ENCODE results near the gene TRAF1.

Gene TRAF1

GRCh38 chr9:120890320-120891244 lies 36.0 kb downstream of the TRAF1 start:
- no peak for DNase-seq (ENCODE audit: low read depth)

GRCh38 chr9:120889606-120890271 lies 36.9 kb downstream of the TRAF1 start:
- DNase-seq (ENCODE audit: low read depth) = no peak

DNA sequence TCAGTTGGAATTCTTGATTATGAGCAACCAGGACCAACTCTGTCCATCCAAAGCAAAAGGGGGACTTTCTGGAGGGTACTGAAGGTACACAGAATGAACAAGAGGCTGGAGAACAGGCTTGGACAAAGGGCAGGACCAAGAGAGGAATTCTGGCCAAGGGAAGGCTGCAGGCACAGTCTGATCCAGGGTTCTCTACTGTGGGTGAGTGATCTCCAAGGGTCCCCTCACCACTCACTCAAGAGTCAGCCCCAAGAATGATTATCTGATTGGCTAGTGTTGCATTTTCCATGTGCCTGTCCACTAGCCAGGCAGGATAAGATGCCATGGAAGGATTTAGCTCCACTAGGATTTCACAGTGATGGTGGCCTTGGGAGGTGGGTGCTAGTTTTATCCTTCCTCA lies 38.0 kb downstream of the TRAF1 start:
- no peak for DNase-seq (ENCODE audit: low read depth)

DNA sequence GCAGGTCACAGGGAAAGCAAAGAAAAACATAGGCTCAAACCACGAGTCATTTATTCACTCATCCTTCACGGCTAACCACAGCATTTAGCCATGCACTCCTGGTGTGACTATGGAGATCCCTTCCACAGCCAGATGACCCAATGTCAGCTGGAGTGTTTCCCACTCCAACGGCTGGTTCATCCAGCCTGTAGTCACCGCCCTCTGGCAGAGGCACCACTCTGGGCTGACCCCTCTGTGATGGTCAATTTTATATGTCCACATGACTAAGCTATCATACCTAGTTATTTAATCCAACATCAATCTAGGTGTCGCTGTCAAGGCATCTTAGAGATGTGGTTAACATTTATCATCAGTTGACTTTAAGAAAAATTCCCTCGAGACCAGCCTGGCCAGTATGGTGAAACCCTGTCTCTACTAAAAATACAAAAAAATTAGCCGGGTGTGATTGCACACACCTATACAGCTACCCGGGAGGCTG lies 40.1 kb downstream of the TRAF1 start:
- DNase-seq (ENCODE audit: low read depth) = peak; percentile 86

DNA sequence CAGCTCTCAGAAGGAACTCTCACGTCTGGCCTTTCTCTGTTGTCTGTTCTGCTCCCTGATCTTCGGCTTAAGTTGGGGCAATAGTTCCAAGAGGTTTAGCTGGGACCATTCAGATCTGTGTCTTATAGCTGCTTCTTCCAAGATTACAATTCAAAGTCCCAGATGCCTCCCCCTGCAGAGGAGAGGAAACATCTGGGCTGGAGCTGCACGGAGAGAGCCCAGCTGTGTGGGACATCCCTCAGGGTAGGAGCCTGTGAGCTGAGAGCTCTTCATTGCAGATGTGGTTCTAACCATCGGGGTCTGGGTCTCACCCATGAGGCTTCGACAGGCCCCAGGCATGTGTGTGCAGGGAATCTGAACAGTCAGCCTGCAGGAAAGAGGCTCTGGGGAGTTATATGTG lies 40.6 kb downstream of the TRAF1 start:
- DNase-seq (ENCODE audit: low read depth) = no peak

GRCh38 chr9:120885457-120885856 lies 41.1 kb downstream of the TRAF1 start:
- DNase-seq (ENCODE audit: low read depth) = no peak

- no peak for DNase-seq (ENCODE audit: low read depth)
Observed at GRCh38 chr9:120883608-120883996, 43.0 kb downstream of the TRAF1 start.

DNA sequence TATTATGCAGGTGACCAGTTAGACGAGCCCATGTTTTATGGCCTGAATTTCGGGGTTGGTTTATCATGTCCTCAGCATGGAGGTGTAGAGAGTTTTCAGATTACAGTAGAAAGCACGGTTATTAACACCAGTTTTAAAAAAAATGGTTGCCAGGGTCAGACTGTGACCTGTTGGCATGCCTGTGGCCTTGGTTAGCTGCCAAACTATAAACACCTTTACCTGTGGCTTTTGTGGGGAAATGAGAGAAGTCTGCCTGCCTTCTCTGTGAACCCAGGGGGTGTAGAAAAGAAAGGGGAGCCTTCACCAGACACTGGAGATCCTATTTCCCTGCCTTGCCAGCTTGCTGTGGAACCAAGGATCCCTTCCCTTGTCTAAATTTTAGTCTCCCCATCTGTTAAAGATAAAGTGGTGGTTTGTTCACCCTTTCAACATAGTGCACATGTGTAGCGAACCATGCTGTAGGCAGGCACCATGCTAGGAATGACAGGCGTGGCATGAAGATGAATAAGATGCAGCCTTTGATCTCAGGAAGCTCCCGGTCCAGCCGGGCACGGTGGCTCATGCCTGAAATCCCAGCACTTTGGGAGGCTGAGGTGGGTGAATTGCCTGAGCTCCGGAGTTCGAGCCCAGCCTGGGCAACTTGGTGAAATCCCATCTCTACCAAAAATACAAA lies 43.5 kb downstream of the TRAF1 start:
- DNase-seq (ENCODE audit: low read depth) = no peak

- DNase-seq (ENCODE audit: low read depth) = no peak
Observed at GRCh38 chr9:120879446-120879845, 47.1 kb downstream of the TRAF1 start.

DNA sequence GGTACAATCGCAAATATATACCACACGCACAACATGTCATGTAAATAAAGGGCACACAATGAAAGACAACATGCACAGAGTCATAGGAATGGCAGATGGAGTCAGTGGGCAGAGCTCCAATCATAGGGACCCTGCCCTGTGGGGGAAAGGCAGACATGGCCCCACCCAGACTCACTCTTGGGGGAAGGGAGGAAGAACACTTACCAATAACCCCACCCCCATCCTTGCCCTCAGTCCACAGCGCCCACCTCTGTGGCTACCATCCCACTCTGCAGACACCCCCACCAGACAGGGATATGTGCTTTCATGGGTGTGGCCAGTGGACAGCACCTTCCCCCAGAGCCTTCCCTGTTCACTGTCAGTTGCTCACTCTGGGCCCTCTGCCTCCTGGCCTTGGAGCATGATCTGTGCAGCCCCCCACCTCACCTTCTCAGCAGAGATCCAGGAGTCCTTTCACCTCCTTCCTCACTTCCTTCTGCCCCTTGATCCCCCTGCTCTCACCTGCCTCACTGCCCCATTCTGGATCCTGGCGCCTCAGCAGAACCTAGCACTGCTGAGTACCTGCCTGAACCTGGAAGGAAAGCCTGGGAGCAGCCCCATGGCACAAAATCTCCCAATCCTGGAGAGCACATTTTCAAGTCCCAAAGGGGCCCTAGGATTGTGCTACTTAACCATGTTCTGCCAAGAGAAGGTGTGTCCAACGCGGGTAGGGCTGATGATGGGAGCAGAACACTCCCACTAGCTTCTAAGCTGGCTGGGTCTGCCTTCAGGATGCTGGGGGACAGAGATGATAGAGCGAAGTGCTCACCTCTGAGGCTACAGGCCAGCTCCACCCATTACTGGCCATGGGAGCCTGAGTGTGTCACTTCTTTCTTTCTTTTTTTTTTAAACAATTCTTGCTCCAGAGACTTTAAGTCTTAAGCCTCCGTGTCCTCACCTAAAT lies 48.1 kb downstream of the TRAF1 start:
- DNase-seq (ENCODE audit: low read depth) = no peak

DNA sequence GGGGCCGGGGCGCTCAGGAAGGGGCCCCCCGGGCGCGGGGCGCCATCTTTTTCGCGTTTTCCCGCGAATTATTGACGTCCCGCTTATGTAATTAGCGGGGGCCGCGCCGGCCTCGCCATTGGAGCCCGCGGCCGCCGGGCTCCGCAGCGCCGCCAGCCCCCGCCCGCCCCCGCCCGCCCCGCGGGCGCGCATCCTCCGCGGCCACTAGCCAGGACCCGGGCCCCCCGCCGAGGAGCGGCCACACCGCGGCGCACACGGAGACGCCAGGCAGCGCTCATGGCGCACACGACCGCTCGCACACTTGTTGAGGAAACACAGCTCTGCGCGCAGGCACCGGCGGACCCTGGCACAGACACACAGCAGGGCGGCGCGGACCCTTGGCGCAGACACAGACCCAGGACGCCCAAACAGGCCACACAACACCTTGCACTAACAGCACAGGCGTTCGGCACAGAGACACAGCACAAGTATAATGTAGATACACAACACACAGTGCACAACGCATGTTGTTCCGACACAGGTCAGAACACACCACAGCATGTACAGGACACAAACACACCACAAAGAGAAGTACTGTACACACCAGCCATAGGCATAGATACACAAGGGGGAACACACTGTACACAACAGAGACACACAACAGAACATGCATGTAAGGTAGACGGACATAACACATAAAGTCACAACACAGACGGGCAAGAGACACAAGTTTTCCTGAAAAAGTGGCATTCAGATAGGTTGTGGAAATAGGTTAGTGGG lies 49.1 kb downstream of the TRAF1 start:
- no peak for DNase-seq (ENCODE audit: low read depth)

DNA sequence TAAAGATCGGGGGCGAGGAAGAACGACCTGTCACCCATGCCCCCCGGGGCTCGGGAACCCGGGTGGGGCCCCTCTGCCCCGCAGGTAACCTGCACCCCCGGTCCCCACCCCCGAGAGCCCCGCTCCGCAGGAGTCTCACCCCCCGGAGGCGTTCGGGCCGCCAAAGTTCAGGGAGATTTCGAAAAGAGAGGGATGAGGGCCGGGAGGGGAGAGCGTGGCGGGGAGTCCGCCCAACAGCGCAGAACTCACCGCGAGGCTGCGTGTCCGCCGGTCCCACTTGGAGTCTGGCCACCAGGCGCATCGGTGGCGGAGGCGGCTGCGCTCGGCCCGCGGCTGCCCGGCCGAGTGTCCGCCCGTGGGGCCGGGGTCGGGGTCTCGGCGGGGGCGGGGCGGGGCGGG lies 49.8 kb downstream of the TRAF1 start, which contains the start of gene PHF19:
PHF19 (minus strand) TSS at position 347 of the 399 bp plus-strand sequence. CDS start 2,447 bp downstream, outside the sequence.
- no peak for DNase-seq (ENCODE audit: low read depth)

GRCh38 chr9:120875954-120876841 lies 50.4 kb downstream of the TRAF1 start:
- DNase-seq (ENCODE audit: low read depth) = peak; percentile 77

DNA sequence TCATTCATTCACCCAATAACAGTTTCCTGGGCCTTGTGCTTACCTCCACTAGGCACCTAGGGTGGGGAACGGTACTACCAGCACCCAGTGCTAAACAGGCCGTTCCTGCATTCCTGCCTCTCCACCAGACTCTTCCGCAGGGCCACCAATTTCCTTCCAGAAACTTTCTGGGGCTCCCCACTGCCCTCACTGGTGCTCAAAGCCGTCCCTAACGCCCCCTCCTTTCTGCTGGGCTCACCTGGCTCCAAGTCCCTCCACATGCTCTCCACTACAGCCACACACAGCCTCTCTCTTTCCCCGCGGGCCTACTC lies 51.0 kb downstream of the TRAF1 start:
- DNase-seq (ENCODE audit: low read depth) = no peak

DNA sequence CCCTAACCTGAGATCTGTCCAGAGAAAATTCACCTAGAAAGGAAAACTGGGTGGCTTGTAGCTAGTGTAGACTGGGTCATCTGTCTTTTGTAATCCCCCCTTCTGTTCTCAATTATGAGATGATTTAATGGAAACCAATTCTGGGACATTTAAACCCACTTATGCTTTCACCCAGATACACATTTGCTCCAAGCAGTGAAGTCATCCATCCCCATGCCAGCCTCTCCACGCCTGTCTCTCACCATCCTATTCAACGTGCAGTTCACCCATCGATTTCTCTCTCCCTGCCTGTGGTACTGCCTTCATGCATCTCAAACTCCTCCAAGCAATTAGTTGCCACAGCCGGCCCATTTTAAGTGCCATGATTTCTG lies 51.4 kb downstream of the TRAF1 start:
- no peak for DNase-seq (ENCODE audit: low read depth)

DNA sequence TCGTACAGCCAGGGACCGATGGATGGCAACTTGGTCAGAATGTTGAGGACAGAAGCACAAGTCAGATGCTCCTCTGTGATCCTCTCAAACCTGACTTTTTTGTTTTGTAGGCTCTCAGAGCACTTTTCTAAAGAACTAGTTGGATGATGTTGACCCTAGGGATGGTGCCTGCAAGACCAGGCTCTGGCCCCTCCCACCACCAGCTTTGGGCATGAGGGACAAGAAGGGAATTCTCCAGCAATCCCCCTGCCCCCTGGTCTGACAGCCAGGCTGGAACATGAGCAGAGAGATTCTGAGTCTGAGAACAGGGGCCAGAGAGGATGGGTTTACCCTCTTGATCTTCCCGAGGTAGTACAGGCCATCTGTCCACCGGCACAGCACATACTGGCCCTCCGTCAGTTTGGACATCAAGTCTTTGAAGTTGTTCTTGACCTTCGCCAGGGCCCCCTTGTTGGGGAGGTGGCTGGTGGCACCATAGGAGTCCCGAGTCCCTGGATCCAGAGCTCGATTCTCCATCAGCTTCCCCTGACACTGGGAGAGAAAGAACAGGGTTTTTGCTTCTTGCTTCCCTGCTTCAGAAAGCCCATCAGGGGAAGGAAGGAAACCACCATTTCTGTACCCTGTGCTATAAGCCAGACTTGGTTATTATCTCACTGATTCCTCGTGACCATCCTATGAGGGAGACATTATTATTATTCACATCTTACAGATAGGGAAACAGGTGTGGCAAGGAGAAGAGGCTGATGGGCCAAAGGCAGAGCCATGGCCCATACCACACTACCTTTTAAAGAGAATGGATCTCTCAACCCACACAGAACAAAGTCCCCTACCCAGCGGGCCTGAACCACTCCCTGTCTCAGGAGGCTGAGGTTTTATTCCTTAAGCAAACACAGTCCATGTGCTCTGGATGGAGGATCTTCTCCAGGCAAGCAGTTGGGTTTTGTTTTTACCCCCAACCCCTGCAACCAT lies 52.1 kb downstream of the TRAF1 start:
- DNase-seq (ENCODE audit: low read depth) = no peak

GRCh38 chr9:120873512-120873911 lies 53.1 kb downstream of the TRAF1 start:
- DNase-seq (ENCODE audit: low read depth) = no peak

DNA sequence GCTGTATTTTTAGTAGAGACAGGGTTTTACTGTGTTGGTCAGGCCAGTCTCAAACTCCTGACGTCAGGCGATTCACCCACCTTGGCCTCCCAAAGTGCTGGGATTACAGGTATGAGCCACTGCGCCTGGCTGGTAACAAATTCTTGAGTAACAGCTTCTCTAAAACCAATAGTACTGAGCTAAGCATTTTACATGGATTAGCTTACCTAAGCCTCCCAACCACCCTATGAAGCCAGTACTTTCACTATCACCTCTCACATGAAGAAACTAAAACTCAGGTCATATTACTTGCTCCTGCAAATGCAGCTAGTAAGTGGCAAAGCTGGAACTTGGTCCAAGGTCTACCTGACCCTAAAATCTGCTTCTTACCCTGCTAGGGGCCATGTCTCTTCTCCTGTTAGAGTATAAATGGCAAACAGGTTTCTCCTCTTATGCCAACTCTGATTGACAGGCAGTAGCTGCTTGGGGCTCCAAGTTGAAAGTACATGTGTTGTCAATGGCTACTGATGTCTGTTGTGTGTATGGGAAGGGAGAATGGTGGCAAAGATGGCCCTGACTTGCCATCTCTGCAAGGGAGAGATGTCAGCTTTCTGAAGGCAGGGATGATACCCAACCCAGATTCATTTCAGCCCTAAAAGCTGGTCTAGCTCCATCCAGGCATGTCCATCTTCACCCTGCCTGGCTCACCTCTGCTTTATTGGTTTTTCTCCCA lies 53.6 kb downstream of the TRAF1 start:
- DNase-seq (ENCODE audit: low read depth) = no peak

Data from stromal cell of bone marrow (primary cell).